Measurements from ENCODE around the gene DDT. TPM values are rescaled to one million over a fixed set of nuclear protein-coding genes. Genes with fewer than 3 reads are reported as not detected.
"Not testable (repeated sequence)": the region's sequence is repeated elsewhere in the genome, so short reads cannot be mapped to it uniquely, and the experiment has no call there.

The DDT gene
- polyA plus RNA-seq: 138 TPM
- long read RNA-seq, donor 1, transcript DDT-202 (3 exons, 713 nt): major isoform, 42 of 46 reads
- long read RNA-seq, donor 1, partial matches to known transcripts: 0 of 46 reads
- long read RNA-seq, donor 1, other reads (novel, unspliced or antisense): 0 of 46 reads
- long read RNA-seq, donor 2, transcript DDT-206 (2 exons, 1,048 nt): minor isoform, 8 of 117 reads
- long read RNA-seq, donor 2, transcript DDT-202 (3 exons, 713 nt): major isoform, 109 of 117 reads
- long read RNA-seq, donor 2, partial matches to known transcripts: 0 of 117 reads
- long read RNA-seq, donor 2, other reads (novel, unspliced or antisense): 0 of 117 reads
- long read RNA-seq, donor 3, transcript DDT-202 (3 exons, 713 nt): major isoform, 100 of 102 reads
- long read RNA-seq, donor 3, partial matches to known transcripts: 0 of 102 reads
- long read RNA-seq, donor 3, other reads (novel, unspliced or antisense): 0 of 102 reads
- long read RNA-seq, donor 4, transcript DDT-202 (3 exons, 713 nt): major isoform, 16 of 16 reads
- long read RNA-seq, donor 4, partial matches to known transcripts: 0 of 16 reads
- long read RNA-seq, donor 4, other reads (novel, unspliced or antisense): 0 of 16 reads
- long read RNA-seq, donor 5, transcript DDT-202 (3 exons, 713 nt): major isoform, 40 of 45 reads
- long read RNA-seq, donor 5, transcript DDT-206 (2 exons, 1,048 nt): minor isoform, 5 of 45 reads
- long read RNA-seq, donor 5, partial matches to known transcripts: 0 of 45 reads
- long read RNA-seq, donor 5, other reads (novel, unspliced or antisense): 0 of 45 reads
- long read RNA-seq, donor 6, transcript DDT-202 (3 exons, 713 nt): major isoform, 74 of 77 reads
- long read RNA-seq, donor 6, partial matches to known transcripts: 0 of 77 reads
- long read RNA-seq, donor 6, other reads (novel, unspliced or antisense): 0 of 77 reads
- long read RNA-seq, donor 7, transcript DDT-202 (3 exons, 713 nt): major isoform, 38 of 40 reads
- long read RNA-seq, donor 7, partial matches to known transcripts: 0 of 40 reads
- long read RNA-seq, donor 7, other reads (novel, unspliced or antisense): 0 of 40 reads
- long read RNA-seq, donor 8, transcript DDT-206 (2 exons, 1,048 nt): minor isoform, 5 of 120 reads
- long read RNA-seq, donor 8, transcript DDT-202 (3 exons, 713 nt): major isoform, 114 of 120 reads
- long read RNA-seq, donor 8, partial matches to known transcripts: 0 of 120 reads
- long read RNA-seq, donor 8, other reads (novel, unspliced or antisense): 0 of 120 reads
- long read RNA-seq, donor 9, transcript DDT-202 (3 exons, 713 nt): major isoform, 97 of 99 reads
- long read RNA-seq, donor 9, partial matches to known transcripts: 0 of 99 reads
- long read RNA-seq, donor 9, other reads (novel, unspliced or antisense): 0 of 99 reads
- long read RNA-seq, donor 10, transcript DDT-202 (3 exons, 713 nt): major isoform, 88 of 100 reads
- long read RNA-seq, donor 10, partial matches to known transcripts: 10 of 100 reads
- long read RNA-seq, donor 10, other reads (novel, unspliced or antisense): 0 of 100 reads
- long read RNA-seq, donor 11, transcript DDT-202 (3 exons, 713 nt): major isoform, 43 of 44 reads
- long read RNA-seq, donor 11, partial matches to known transcripts: 0 of 44 reads
- long read RNA-seq, donor 11, other reads (novel, unspliced or antisense): 0 of 44 reads

DNA sequence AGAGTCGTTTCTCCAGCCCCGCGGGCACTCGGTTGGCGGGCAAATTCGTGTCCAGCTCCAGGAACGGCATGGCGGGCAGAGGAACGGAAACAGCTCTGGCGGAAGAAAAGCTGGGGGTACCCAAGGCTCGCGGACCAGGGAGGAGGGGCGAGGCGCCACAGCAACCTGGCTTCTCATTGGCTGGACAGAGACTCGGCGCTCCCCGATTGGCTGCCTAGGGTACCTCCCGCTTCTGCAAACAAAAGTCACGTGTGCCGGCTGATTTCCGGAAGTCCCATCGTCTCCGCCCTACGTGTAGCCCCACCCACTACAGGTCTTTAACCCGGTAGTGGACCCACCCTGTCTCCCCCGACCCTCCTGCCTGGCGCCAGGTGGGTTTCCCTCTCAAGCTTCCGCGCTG lies at the start of gene DDT:
DDT (minus strand) TSS at position 97 of the 400 bp plus-strand sequence; CDS start at position 70, 27 bp downstream.
- not testable (repeated sequence) for H3K27me3 ChIP-seq (ENCODE audit: control insufficient read depth, insufficient read depth, low read length); H3K4me3 ChIP-seq (ENCODE audit: low read length); H3K4me1 ChIP-seq (ENCODE audit: control insufficient read depth, insufficient read depth, low read length); H3K9me3 ChIP-seq (ENCODE audit: control insufficient read depth, low read depth, low read length); DNase-seq; H3K27ac ChIP-seq (ENCODE audit: low read length)
- peaks cover 22% of the 10 kb centered on the region for H3K36me3 ChIP-seq (ENCODE audit: control insufficient read depth, insufficient read depth, low read length)
- WGBS (ENCODE audit: insufficient coverage, low lambda C conversion rate): no CpG with 5 or more reads among the region's 29 CpGs

DNA sequence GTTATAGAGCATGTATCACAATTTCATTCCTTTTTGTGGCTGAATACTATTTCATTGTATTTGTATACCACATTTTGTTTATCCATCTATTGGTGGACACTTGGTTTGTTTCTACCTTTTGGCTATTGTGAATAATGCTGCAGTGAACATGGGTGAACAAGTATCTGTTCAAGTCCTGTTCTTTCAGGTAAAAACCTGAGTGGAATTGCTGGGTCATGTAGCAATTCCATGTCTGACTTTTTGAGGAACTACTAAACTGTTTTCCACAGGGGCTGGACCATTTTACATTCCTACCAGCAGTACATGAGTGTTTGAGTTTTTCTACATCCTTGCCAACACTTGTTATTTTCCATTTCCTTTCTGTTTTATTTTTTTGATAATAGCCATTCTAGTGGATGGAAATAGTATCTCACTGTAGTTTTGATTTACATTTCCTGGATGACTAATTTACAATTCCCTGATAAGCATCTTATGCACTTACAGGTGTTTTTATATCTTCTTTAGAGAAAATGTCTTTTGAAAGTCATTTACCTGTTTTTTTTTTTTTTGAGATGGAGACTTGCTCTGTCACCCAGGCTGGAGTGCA lies 49.1 kb upstream of the DDT start:
- Histone ChIP-seq H3K4me1 (ENCODE audit: control insufficient read depth, insufficient read depth, low read length) (no peaks in the 10 kb centered on the region), H3K27me3 (ENCODE audit: control insufficient read depth, insufficient read depth, low read length) (no peaks in the 10 kb centered on the region), H3K9me3 (ENCODE audit: control insufficient read depth, low read depth, low read length) (no peaks in the 10 kb centered on the region), H3K27ac (ENCODE audit: low read length) (no peak overlapping the region), H3K4me3 (ENCODE audit: low read length) (no peak overlapping the region), H3K36me3 (ENCODE audit: control insufficient read depth, insufficient read depth, low read length) (peaks cover 4% of the 10 kb centered on the region)
- DNase-seq: no peak

DNA sequence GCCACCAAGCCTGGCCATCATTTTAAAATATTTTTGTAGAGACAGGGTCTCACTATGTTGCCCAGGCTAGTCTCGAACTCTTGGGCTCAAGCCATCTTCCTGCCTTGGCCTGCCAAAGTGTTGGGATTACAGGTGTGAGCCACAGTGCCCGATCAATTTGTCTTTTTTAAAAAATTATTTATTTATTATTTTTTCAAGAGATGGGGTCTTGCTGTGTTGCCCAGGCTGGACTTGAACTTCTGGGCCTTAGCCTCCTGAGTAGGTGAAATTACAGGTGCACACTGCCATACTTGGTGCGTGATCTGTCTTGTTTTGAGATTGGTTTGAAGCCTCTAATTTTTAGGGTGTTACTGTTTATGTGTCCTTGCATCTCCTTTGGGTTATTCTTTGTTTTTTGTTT lies 47.1 kb upstream of the DDT start:
- no peak overlapping the region for H3K4me3 ChIP-seq (ENCODE audit: low read length)
- no peak for DNase-seq
- no CpG with 5 or more reads among the region's 3 CpGs for WGBS (ENCODE audit: insufficient coverage, low lambda C conversion rate)
- H3K4me1 ChIP-seq (ENCODE audit: control insufficient read depth, insufficient read depth, low read length): no peaks in the 10 kb centered on the region
- H3K9me3 ChIP-seq (ENCODE audit: control insufficient read depth, low read depth, low read length): no peaks in the 10 kb centered on the region
- H3K27ac ChIP-seq (ENCODE audit: low read length): no peak overlapping the region
- H3K27me3 ChIP-seq (ENCODE audit: control insufficient read depth, insufficient read depth, low read length): no peaks in the 10 kb centered on the region
- peaks cover 4% of the 10 kb centered on the region for H3K36me3 ChIP-seq (ENCODE audit: control insufficient read depth, insufficient read depth, low read length)

DNA sequence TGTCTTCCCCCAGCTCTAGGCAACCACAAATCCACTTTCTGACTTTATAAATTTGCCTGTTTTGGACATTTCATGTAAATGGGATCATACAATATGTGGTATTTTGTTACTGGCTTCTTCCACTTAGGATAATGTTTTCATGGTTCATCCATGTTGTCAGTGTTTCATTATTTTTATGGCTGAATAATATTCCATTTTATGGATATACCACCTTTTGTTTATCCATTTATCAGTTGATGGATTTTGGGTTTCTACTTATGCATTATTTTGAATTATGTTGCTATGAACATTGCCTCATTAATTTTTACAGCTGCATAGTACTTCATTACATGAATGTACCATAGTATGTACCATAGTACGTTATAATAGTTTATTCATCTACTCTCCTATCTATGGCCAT lies 41.9 kb upstream of the DDT start:
- Histone ChIP-seq H3K36me3 (ENCODE audit: control insufficient read depth, insufficient read depth, low read length) (no peaks in the 10 kb centered on the region), H3K9me3 (ENCODE audit: control insufficient read depth, low read depth, low read length) (no peaks in the 10 kb centered on the region), H3K4me3 (ENCODE audit: low read length) (no peak overlapping the region), H3K4me1 (ENCODE audit: control insufficient read depth, insufficient read depth, low read length) (peaks cover 4% of the 10 kb centered on the region), H3K27me3 (ENCODE audit: control insufficient read depth, insufficient read depth, low read length) (no peaks in the 10 kb centered on the region), H3K27ac (ENCODE audit: low read length) (no peak overlapping the region)
- no peak for DNase-seq
- no CpG with 5 or more reads among the region's 1 CpG for WGBS (ENCODE audit: insufficient coverage, low lambda C conversion rate)

DNA sequence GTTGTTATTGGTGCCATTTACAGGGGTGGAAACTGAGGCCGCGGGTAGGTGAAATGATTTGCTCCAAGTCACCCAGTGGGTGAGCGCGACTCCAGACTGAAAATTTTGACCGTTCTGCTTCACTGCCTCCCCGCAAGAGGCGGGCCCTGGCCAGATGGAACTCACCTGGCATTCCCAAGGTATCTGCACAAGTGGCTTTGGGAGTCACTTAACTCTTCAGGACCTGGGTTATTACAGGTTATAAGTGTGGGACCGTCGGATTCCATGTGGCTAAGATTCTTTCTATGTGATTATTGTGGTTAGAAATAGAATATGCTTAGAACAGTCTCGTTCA lies 37.5 kb upstream of the DDT start:
- Histone ChIP-seq H3K4me1 (ENCODE audit: control insufficient read depth, insufficient read depth, low read length) (peaks cover 16% of the 10 kb centered on the region), H3K4me3 (ENCODE audit: low read length) (peak overlapping the region; percentile 99), H3K36me3 (ENCODE audit: control insufficient read depth, insufficient read depth, low read length) (no peaks in the 10 kb centered on the region), H3K27me3 (ENCODE audit: control insufficient read depth, insufficient read depth, low read length) (no peaks in the 10 kb centered on the region), H3K9me3 (ENCODE audit: control insufficient read depth, low read depth, low read length) (no peaks in the 10 kb centered on the region), H3K27ac (ENCODE audit: low read length) (peak overlapping the region; percentile 89)
- no peak for DNase-seq
- no CpG with 5 or more reads among the region's 10 CpGs for WGBS (ENCODE audit: insufficient coverage, low lambda C conversion rate)

DNA sequence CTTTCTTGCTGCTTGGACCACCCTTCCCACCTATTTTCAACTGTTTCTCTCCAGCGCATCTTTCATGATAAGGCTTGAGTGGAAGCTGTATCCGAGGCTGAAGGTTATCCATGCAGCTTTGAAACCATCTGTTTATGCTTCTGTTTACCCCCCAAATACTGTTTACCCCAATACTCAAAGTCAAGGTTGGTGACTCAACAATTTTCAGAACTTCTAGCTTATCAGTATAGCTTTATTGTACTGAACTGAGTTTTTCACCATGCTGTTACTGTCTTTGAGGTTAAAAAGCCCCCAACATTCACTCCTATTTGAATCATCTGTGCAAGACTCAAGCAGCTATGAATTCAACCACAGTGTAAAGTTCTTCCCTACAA lies 35.8 kb upstream of the DDT start:
- Histone ChIP-seq H3K9me3 (ENCODE audit: control insufficient read depth, low read depth, low read length) (no peaks in the 10 kb centered on the region), H3K36me3 (ENCODE audit: control insufficient read depth, insufficient read depth, low read length) (no peaks in the 10 kb centered on the region), H3K27me3 (ENCODE audit: control insufficient read depth, insufficient read depth, low read length) (no peaks in the 10 kb centered on the region), H3K27ac (ENCODE audit: low read length) (no peak overlapping the region), H3K4me1 (ENCODE audit: control insufficient read depth, insufficient read depth, low read length) (peaks cover 16% of the 10 kb centered on the region), H3K4me3 (ENCODE audit: low read length) (no peak overlapping the region)
- no peak for DNase-seq
- no CpG with 5 or more reads among the region's 2 CpGs for WGBS (ENCODE audit: insufficient coverage, low lambda C conversion rate)

DNA sequence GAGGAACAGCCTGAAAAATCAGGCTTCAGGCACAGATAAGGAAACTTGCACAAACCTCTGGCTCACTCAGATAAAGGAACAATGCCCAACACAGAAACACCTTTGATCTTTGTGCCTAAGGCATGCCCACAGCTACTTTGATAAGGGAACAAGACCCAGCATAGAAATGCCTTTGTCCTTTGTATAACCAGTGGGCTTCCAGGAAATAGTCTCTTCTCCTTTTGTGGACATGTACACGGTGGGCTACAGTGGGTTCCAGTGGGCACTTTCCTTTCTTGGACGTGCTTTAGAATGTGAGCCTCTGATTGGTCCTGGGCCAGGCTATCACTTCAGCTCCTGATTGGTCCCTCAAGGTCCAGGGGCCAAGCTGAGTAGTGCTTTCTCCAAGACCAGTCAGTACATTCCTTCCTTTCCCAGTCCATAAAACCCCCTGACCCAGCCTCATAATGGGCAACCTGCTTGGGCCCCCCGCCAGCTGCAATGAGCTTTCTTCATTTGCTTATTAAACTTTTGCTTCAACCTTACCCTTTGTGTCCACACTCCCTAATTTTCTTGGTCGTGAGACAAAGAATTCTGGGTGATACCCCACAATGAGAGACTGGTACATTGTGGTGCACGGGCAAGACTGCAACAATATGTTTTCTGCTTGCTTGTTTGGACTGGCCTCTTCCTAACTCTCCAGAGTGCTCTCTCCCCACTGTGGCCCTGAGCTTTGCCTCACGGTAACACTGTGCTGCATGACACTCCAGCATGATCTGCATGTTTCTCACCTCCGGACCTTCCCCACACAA lies 35.2 kb upstream of the DDT start:
- no peaks in the 10 kb centered on the region for H3K27me3 ChIP-seq (ENCODE audit: control insufficient read depth, insufficient read depth, low read length)
- 100% methylated on average over 2 of the region's 7 CpGs for WGBS (ENCODE audit: insufficient coverage, low lambda C conversion rate)
- peak in 1 of 2 donors; percentile 46 for DNase-seq
- peaks cover 16% of the 10 kb centered on the region for H3K4me1 ChIP-seq (ENCODE audit: control insufficient read depth, insufficient read depth, low read length)
- no peak overlapping the region for H3K4me3 ChIP-seq (ENCODE audit: low read length)
- no peaks in the 10 kb centered on the region for H3K9me3 ChIP-seq (ENCODE audit: control insufficient read depth, low read depth, low read length)
- no peaks in the 10 kb centered on the region for H3K36me3 ChIP-seq (ENCODE audit: control insufficient read depth, insufficient read depth, low read length)
- H3K27ac ChIP-seq (ENCODE audit: low read length): peak overlapping the region; percentile 30

DNA sequence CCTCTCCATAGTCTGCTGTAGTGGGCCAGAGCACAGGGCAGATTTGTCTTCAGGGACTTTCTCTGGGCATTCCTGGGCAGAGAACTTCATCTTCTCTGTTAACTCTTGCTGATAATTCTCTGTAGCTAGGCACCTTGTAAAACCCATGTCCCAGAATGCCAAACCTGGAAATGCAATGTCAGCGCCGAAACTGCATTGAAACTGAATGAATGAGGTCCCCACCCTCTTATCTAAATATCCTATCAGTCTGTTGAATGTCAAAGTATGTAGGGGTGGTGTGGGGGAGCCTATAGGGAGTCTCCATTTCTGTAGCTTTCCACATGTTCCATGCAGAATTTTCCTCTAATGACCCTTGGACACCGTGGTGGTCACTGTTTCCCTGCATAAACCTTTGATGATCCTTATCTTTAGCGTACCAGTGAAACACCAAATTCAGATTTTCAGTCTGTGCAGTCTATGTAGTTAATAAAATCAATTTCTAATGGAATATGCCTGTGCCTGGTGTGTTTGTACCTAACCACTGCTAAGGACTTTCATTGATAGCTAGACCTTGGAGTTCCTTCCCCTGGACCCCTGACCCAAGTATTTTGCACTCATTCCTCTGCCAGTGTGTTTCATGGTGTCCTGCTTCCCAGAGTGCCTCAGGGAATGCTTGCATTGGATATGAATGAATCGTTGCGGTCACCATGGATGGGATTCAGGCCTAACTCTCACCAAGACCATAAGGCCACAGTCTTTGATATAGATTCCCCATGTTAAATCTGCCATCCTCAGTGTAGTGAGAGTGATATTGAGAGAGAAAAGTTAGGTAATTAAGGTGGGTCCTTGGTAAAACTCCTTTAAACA lies 34.4 kb upstream of the DDT start:
- Histone ChIP-seq H3K36me3 (ENCODE audit: control insufficient read depth, insufficient read depth, low read length) (no peaks in the 10 kb centered on the region), H3K27ac (ENCODE audit: low read length) (peak overlapping the region; percentile 30), H3K27me3 (ENCODE audit: control insufficient read depth, insufficient read depth, low read length) (no peaks in the 10 kb centered on the region), H3K4me1 (ENCODE audit: control insufficient read depth, insufficient read depth, low read length) (peaks cover 16% of the 10 kb centered on the region), H3K9me3 (ENCODE audit: control insufficient read depth, low read depth, low read length) (no peaks in the 10 kb centered on the region), H3K4me3 (ENCODE audit: low read length) (no peak overlapping the region)
- DNase-seq: no peak
- WGBS (ENCODE audit: insufficient coverage, low lambda C conversion rate): 20% methylated on average over 1 of the region's 6 CpGs

DNA sequence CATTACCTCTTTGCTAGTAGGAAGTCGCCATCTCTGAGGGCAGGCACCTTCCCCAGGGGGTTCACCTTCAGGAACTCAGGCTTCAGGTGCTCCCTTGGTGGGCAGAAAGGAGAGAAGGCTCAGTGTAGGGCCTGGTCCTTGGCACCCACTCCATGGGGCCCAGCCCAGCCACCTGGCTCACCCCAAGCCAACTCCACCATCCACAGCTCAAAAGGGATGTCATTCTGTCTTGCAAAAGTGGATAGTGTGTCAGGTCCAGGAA lies 33.7 kb upstream of the DDT start:
- H3K9me3 ChIP-seq (ENCODE audit: control insufficient read depth, low read depth, low read length): no peaks in the 10 kb centered on the region
- no CpG with 5 or more reads among the region's 1 CpG for WGBS (ENCODE audit: insufficient coverage, low lambda C conversion rate)
- DNase-seq: no peak
- H3K4me1 ChIP-seq (ENCODE audit: control insufficient read depth, insufficient read depth, low read length): peaks cover 16% of the 10 kb centered on the region
- no peaks in the 10 kb centered on the region for H3K27me3 ChIP-seq (ENCODE audit: control insufficient read depth, insufficient read depth, low read length)
- no peak overlapping the region for H3K4me3 ChIP-seq (ENCODE audit: low read length)
- H3K36me3 ChIP-seq (ENCODE audit: control insufficient read depth, insufficient read depth, low read length): no peaks in the 10 kb centered on the region
- no peak overlapping the region for H3K27ac ChIP-seq (ENCODE audit: low read length)
